NCI-H524 treated with DMSO at 0.1 percent for 48 hours (cell line): ENCODE data around the gene NLRP9.
A peak's percentile ranks its signal among the peaks of the same experiment; 100 is the strongest.

Source experiments
- DNase-seq: peaks from one replicate; lab custom pipeline; 2025; lab: John Stamatoyannopoulos, UW

Gene NLRP9

GRCh38 chr19:55687281-55688201 is 50.7 kb downstream of the NLRP9 start:
- DNase-seq: no peak

GRCh38 chr19:55686311-55687050 is 51.7 kb downstream of the NLRP9 start:
- DNase-seq: no peak

- no peak for DNase-seq
These were observed 52.4 kb downstream of the NLRP9 start for GRCh38 chr19:55685776-55686175.

- no peak for DNase-seq
These were observed 53.1 kb downstream of the NLRP9 start for GRCh38 chr19:55684946-55685681.

- no peak for DNase-seq
These were observed 54.5 kb downstream of the NLRP9 start for GRCh38 chr19:55683449-55684261.

- no peak for DNase-seq
These were observed 56.8 kb downstream of the NLRP9 start for GRCh38 chr19:55681131-55682092.

- DNase-seq: no peak
These were observed 57.7 kb downstream of the NLRP9 start for GRCh38 chr19:55680339-55681130.

GRCh38 chr19:55679343-55680257 is 58.6 kb downstream of the NLRP9 start:
- no peak for DNase-seq

GRCh38 chr19:55678121-55678671 is 60.0 kb downstream of the NLRP9 start:
- DNase-seq: no peak

GRCh38 chr19:55677572-55678028 is 60.6 kb downstream of the NLRP9 start:
- DNase-seq: no peak

- DNase-seq: no peak
These were observed 61.2 kb downstream of the NLRP9 start for GRCh38 chr19:55676889-55677505.

GRCh38 chr19:55676383-55676782 is 61.8 kb downstream of the NLRP9 start:
- DNase-seq: no peak

GRCh38 chr19:55675661-55676354 is 62.4 kb downstream of the NLRP9 start:
- no peak for DNase-seq

GRCh38 chr19:55674841-55675660 is 63.2 kb downstream of the NLRP9 start, which contains the start of gene EPN1:
Gene EPN1 (plus strand): TSS chr19:55675226. CDS start chr19:55678628, 3,402 bp downstream.
- DNase-seq: peak; percentile 73

GRCh38 chr19:55674459-55674840 is 63.8 kb downstream of the NLRP9 start:
- DNase-seq: no peak

GRCh38 chr19:55673889-55674288 is 64.3 kb downstream of the NLRP9 start:
- no peak for DNase-seq
